ENCODE data around the gene STX1A. TPM values are rescaled to one million over a fixed set of nuclear protein-coding genes. Genes with fewer than 3 reads are reported as not detected.

The STX1A gene
- total and polyA plus RNA-seq, 10 donors = 1.3 to 7.8 (median 4.6) TPM

DNA sequence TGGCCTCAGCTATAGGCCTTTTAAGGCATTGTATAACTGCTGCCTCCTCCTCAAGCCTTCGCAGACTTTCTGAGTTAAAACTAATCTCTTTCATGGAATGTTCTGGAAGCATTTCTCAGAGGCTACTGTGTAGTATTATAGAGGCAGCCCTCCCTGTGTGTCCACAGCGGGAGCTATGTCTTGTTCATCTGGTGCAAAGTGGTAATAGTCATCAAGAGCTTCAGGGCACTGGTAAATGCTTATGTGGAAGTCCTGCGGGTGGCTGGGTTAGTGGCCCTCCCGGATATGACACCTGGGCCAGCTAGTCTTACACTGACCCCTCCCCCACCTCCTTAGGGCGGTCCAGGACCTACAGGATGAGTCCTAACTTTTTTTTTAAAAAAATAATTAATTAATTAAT lies 21.3 kb upstream of the STX1A start:
- no peak for DNase-seq
- H3K27ac ChIP-seq = no peak overlapping the region
- no peak for TF ChIP-seq CTCF (IDR thresholded peaks at IDR 0.05 in 8 of 11, conservative IDR thresholded peaks at IDR 0.05 in 3 of 11)
- TF ChIP-seq POLR2AphosphoS5 (IDR thresholded peaks at IDR 0.05) = no peak
- TF ChIP-seq POLR2A (IDR thresholded peaks at IDR 0.05) = no peak
- peaks cover 0 to 3% (median 0%) of the 10 kb centered on the region in 7 donors for H3K27me3 ChIP-seq (replicated peaks in 1 of 7)
- H3K4me3 ChIP-seq = no peak overlapping the region
- peaks cover 0 to 19% (median 11%) of the 10 kb centered on the region in 6 donors for H3K36me3 ChIP-seq
- intact Hi-C loops (cut with DNase I; ENCODE audit: low total_unique reads) = no loop called here
- H3K9me3 ChIP-seq = no peaks in the 10 kb centered on the region
- WGBS, 5 donors = 74 to 93% (median 83%) methylated on average over 5 of the region's 5 CpGs
- H3K4me1 ChIP-seq = peaks cover 6 to 42% (median 25%) of the 10 kb centered on the region in 6 donors

GRCh38 chr7:73740212-73740611 lies 20.7 kb upstream of the STX1A start:
- H3K4me3 ChIP-seq = no peak overlapping the region
- TF ChIP-seq POLR2AphosphoS5 (IDR thresholded peaks at IDR 0.05) = no peak
- no peak for TF ChIP-seq CTCF (IDR thresholded peaks at IDR 0.05 in 8 of 11, conservative IDR thresholded peaks at IDR 0.05 in 3 of 11)
- TF ChIP-seq POLR2A (IDR thresholded peaks at IDR 0.05) = no peak
- intact Hi-C loops (cut with DNase I; ENCODE audit: low total_unique reads) = no loop called here

GRCh38 chr7:73739387-73739767 lies 19.9 kb upstream of the STX1A start:
- Histone ChIP-seq H3K9me3 (no peaks in the 10 kb centered on the region), H3K27ac (peak overlapping the region; percentile 50 to 95 (median 90)), H3K27me3 (replicated peaks in 1 of 7) (peaks cover 0 to 3% (median 0%) of the 10 kb centered on the region in 7 donors), H3K36me3 (peaks cover 0 to 23% (median 14%) of the 10 kb centered on the region in 6 donors), H3K4me3 (peak overlapping the region; percentile 37 to 98 (median 94)), H3K4me1 (peaks cover 6 to 56% (median 39%) of the 10 kb centered on the region in 6 donors)
- intact Hi-C loops (cut with DNase I; ENCODE audit: low total_unique reads) = loop anchor here (5.0 to 10.0 kb wide), 2 partner anchors 55 to 113 kb away; partner anchors contain the start of genes BUD23 and DNAJC30
- TF ChIP-seq CTCF (IDR thresholded peaks at IDR 0.05 in 8 of 11, conservative IDR thresholded peaks at IDR 0.05 in 3 of 11) = no peak
- TF ChIP-seq POLR2A (IDR thresholded peaks at IDR 0.05) = no peak
- TF ChIP-seq POLR2AphosphoS5 (IDR thresholded peaks at IDR 0.05) = no peak
- WGBS, 5 donors = 47 to 63% (median 57%) methylated on average over 13 of the region's 13 CpGs
- DNase-seq = peak; percentile 85

More at GRCh38 chr7:73740212-73740611, 20.7 kb upstream of the STX1A start:
- H3K27ac ChIP-seq = no peak overlapping the region
- 80 to 92% (median 87%) methylated on average over 7 of the region's 7 CpGs for WGBS, 5 donors
- DNase-seq = no peak
- H3K4me1 ChIP-seq = peaks cover 6 to 47% (median 30%) of the 10 kb centered on the region in 6 donors
- H3K36me3 ChIP-seq = peaks cover 0 to 23% (median 14%) of the 10 kb centered on the region in 6 donors
- H3K9me3 ChIP-seq = no peaks in the 10 kb centered on the region
- H3K27me3 ChIP-seq (replicated peaks in 1 of 7) = peaks cover 0 to 3% (median 0%) of the 10 kb centered on the region in 7 donors

GRCh38 chr7:73738612-73739386 lies 19.3 kb upstream of the STX1A start, which contains the start of gene ABHD11:
TSS of gene ABHD11 (minus strand) at chr7:73738802. CDS start at chr7:73738770, 32 bp downstream.
- peak within 1 kb of the TSS; percentile 72 to 95 (median 90) for H3K27ac ChIP-seq
- intact Hi-C loops (cut with DNase I; ENCODE audit: low total_unique reads) = loop anchor here (5.0 to 10.0 kb wide), 2 partner anchors 54 to 114 kb away; partner anchors contain the start of genes BUD23 and DNAJC30

More at GRCh38 chr7:73738612-73739386, 19.3 kb upstream of the STX1A start, which contains the start of gene ABHD11:
- peaks cover 0 to 23% (median 14%) of the 10 kb centered on the region in 6 donors for H3K36me3 ChIP-seq
- H3K4me1 ChIP-seq = peaks cover 6 to 59% (median 39%) of the 10 kb centered on the region in 6 donors
- DNase-seq = peak; percentile 99
- peak within 1 kb of the TSS; percentile 82 to 98 (median 94) for H3K4me3 ChIP-seq
- peaks cover 0 to 3% (median 0%) of the 10 kb centered on the region in 7 donors for H3K27me3 ChIP-seq (replicated peaks in 1 of 7)
- H3K9me3 ChIP-seq = no peaks in the 10 kb centered on the region
- TF ChIP-seq POLR2A (IDR thresholded peaks at IDR 0.05) (peak in 2 of 3 donors; percentile 51 to 75), POLR2AphosphoS5 (IDR thresholded peaks at IDR 0.05) (peak; percentile 97 to 98 (median 98)), CTCF (IDR thresholded peaks at IDR 0.05 in 8 of 11, conservative IDR thresholded peaks at IDR 0.05 in 3 of 11) (peak in 1 of 11 experiments; percentile 27)
- 0 to 1% (median 0%) methylated on average over 61 to 84 of the region's 84 CpGs for WGBS, 5 donors

Measured in spleen (tissue), 11 donors.